HAP-1 (cell line): Measurements from ENCODE around the gene SYT8.
A peak's percentile ranks its signal among the peaks of the same experiment; 100 is the strongest.

Experiments used
- DNase-seq, 2 experiments: peaks; one replicate each; pipeline ENCODE4 v3.0.0-alpha.2; 2016 to 2020; ENCODE audit warnings: low spot score in 2 of 2
- H3K27me3 ChIP-seq: fragments of 250-450 bp; sonication (Bioruptor Pico); 2 replicates; pipeline ENCODE4 v1.5.1; 2020; ENCODE audit warnings: low read depth, mild to moderate bottlenecking, moderate library complexity
- H3K36me3 ChIP-seq: fragments of 250-450 bp; sonication (Bioruptor Pico); replicated peaks from 2 replicates; pipeline ENCODE4 v1.5.1; 2020; ENCODE audit warnings: mild to moderate bottlenecking
- H3K4me1 ChIP-seq: fragments of 250-450 bp; sonication (Bioruptor Pico); 2 replicates; pipeline ENCODE4 v1.5.1; 2020; ENCODE audit warnings: mild to moderate bottlenecking
- H3K4me3 ChIP-seq: fragments of 250-450 bp; sonication (Bioruptor Pico); 2 replicates; pipeline ENCODE4 v1.5.1; 2020; ENCODE audit warnings: mild to moderate bottlenecking, moderate library complexity
- H3K9me3 ChIP-seq: fragments of 250-450 bp; sonication (Bioruptor Pico); 2 replicates; pipeline ENCODE4 v1.5.1; 2020; ENCODE audit warnings: mild to moderate bottlenecking, moderate library complexity
- in situ Hi-C: fragments of 300-500 bp; cut with MboI; formaldehyde crosslinking; loops from 3 replicates; pipeline ENCODE4 v1.14.3; 2020; ENCODE audit warnings: low sequenced_read_pairs, inconsistent platforms, mixed read lengths

Gene SYT8

GRCh38 chr11:1823376-1824220, 11.2 kb upstream of the SYT8 start:
- Histone ChIP-seq H3K36me3 (no peaks in the 10 kb centered on the region), H3K27me3 (no peaks in the 10 kb centered on the region), H3K9me3 (no peaks in the 10 kb centered on the region), H3K4me3 (no peak overlapping the region), H3K4me1 (no peaks in the 10 kb centered on the region)
- no peak for DNase-seq
- in situ Hi-C loops = loop anchor here (5.0 kb wide), 1 partner anchor 126 kb away; the partner anchor contains the start of gene KRTAP5-6

- H3K9me3 ChIP-seq = no peaks in the 10 kb centered on the region
- H3K36me3 ChIP-seq = no peaks in the 10 kb centered on the region
- no peaks in the 10 kb centered on the region for H3K27me3 ChIP-seq
- H3K4me1 ChIP-seq = no peaks in the 10 kb centered on the region
- no peak overlapping the region for H3K4me3 ChIP-seq
- DNase-seq = no peak
- in situ Hi-C loops = loop anchor here (5.0 kb wide), 1 partner anchor 127 kb away; the partner anchor contains the start of gene KRTAP5-6
These were observed 10.4 kb upstream of the SYT8 start for GRCh38 chr11:1824221-1825038.

GRCh38 chr11:1825039-1825740, 9.6 kb upstream of the SYT8 start:
- Histone ChIP-seq H3K4me1 (no peaks in the 10 kb centered on the region), H3K4me3 (no peak overlapping the region), H3K9me3 (no peaks in the 10 kb centered on the region), H3K36me3 (no peaks in the 10 kb centered on the region), H3K27me3 (no peaks in the 10 kb centered on the region)
- DNase-seq = peak; percentile 22 to 83
- in situ Hi-C loops = no loop called here

GRCh38 chr11:1825785-1826451, 8.9 kb upstream of the SYT8 start:
- no peak for DNase-seq
- no peaks in the 10 kb centered on the region for H3K36me3 ChIP-seq
- in situ Hi-C loops = no loop called here
- H3K9me3 ChIP-seq = no peaks in the 10 kb centered on the region
- H3K4me3 ChIP-seq = no peak overlapping the region
- H3K4me1 ChIP-seq = no peaks in the 10 kb centered on the region
- no peaks in the 10 kb centered on the region for H3K27me3 ChIP-seq

- H3K36me3 ChIP-seq = no peaks in the 10 kb centered on the region
- no peaks in the 10 kb centered on the region for H3K9me3 ChIP-seq
- no peaks in the 10 kb centered on the region for H3K4me1 ChIP-seq
- H3K27me3 ChIP-seq = no peaks in the 10 kb centered on the region
- DNase-seq = no peak
- H3K4me3 ChIP-seq = no peak overlapping the region
- in situ Hi-C loops = no loop called here
These were observed 8.2 kb upstream of the SYT8 start for GRCh38 chr11:1826552-1827094.

GRCh38 chr11:1827095-1827813, 7.5 kb upstream of the SYT8 start:
- no peaks in the 10 kb centered on the region for H3K9me3 ChIP-seq
- no peaks in the 10 kb centered on the region; the same call in 1 of the 2 replicates for H3K4me1 ChIP-seq
- no peaks in the 10 kb centered on the region for H3K36me3 ChIP-seq
- no peak for DNase-seq
- in situ Hi-C loops = no loop called here
- no peak overlapping the region for H3K4me3 ChIP-seq
- no peaks in the 10 kb centered on the region for H3K27me3 ChIP-seq

GRCh38 chr11:1827931-1828330, 6.9 kb upstream of the SYT8 start:
- no peaks in the 10 kb centered on the region for H3K27me3 ChIP-seq
- H3K4me1 ChIP-seq = no peaks in the 10 kb centered on the region; the same call in 1 of the 2 replicates
- in situ Hi-C loops = no loop called here
- H3K36me3 ChIP-seq = no peaks in the 10 kb centered on the region
- no peaks in the 10 kb centered on the region for H3K9me3 ChIP-seq
- H3K4me3 ChIP-seq = no peak overlapping the region
- no peak for DNase-seq

- in situ Hi-C loops = no loop called here
- H3K4me1 ChIP-seq = no peaks in the 10 kb centered on the region; the same call in 1 of the 2 replicates
These were observed 6.2 kb upstream of the SYT8 start for GRCh38 chr11:1828542-1828941.

GRCh38 chr11:1829039-1829820, 5.6 kb upstream of the SYT8 start:
- Histone ChIP-seq H3K9me3 (no peaks in the 10 kb centered on the region), H3K27me3 (no peaks in the 10 kb centered on the region), H3K4me3 (no peak overlapping the region), H3K4me1 (no peaks in the 10 kb centered on the region; the same call in 1 of the 2 replicates), H3K36me3 (no peaks in the 10 kb centered on the region)
- in situ Hi-C loops = no loop called here
- no peak for DNase-seq

More at GRCh38 chr11:1828542-1828941, 6.2 kb upstream of the SYT8 start:
- Histone ChIP-seq H3K27me3 (no peaks in the 10 kb centered on the region), H3K9me3 (no peaks in the 10 kb centered on the region), H3K36me3 (no peaks in the 10 kb centered on the region), H3K4me3 (no peak overlapping the region)
- no peak for DNase-seq

GRCh38 chr11:1830004-1830321, 4.8 kb upstream of the SYT8 start:
- H3K4me3 ChIP-seq = no peak overlapping the region
- H3K9me3 ChIP-seq = no peaks in the 10 kb centered on the region
- no peaks in the 10 kb centered on the region; the same call in 1 of the 2 replicates for H3K4me1 ChIP-seq
- DNase-seq = no peak
- H3K36me3 ChIP-seq = no peaks in the 10 kb centered on the region
- H3K27me3 ChIP-seq = no peaks in the 10 kb centered on the region
- in situ Hi-C loops = no loop called here

GRCh38 chr11:1830322-1831223, 4.2 kb upstream of the SYT8 start:
- H3K4me1 ChIP-seq = no peaks in the 10 kb centered on the region; the same call in 1 of the 2 replicates
- H3K4me3 ChIP-seq = no peak overlapping the region
- no peaks in the 10 kb centered on the region for H3K36me3 ChIP-seq
- no peaks in the 10 kb centered on the region for H3K27me3 ChIP-seq
- no peaks in the 10 kb centered on the region for H3K9me3 ChIP-seq
- no peak for DNase-seq
- in situ Hi-C loops = no loop called here
